C4-2B (cell line): ENCODE measurements around the gene TMEM132D.
"Not testable (repeated sequence)": the region's sequence is repeated elsewhere in the genome, so short reads cannot be mapped to it uniquely, and the experiment has no call there.

ENCODE experiments used
- H3K27ac ChIP-seq: fragments of 450-650 bp; 2 replicates; pipeline ENCODE4 v1.5.1; 2017
- ZFX ChIP-seq: fragments of 450-650 bp; IDR thresholded peaks from 2 replicates; pipeline ENCODE4 v1.6.1; 2017
- TF ChIP-seq, protein P1 (sequence below): fragments of 450-650 bp; conservative IDR thresholded peaks from 2 replicates; pipeline ENCODE4 v1.5.1; 2017; ENCODE audit warnings: mild to moderate bottlenecking

Gene TMEM132D

DNA sequence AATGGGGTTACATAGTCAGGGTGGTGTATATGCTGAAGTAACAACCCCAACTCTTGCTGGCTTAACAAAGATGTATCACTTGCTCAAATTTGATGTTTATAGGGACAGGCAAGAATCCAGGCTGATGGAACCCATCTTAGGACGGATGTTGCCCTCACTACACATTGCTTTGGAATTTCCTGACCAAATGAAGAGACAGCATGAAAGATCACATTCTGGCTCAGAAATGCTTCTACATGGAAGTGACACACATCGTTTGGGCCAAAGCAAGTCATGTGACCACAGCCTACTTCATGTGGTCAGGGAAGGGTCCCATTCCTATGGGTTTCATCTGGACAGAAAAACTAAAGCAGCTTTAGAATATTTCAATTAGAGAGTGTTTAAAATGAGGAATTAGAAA, 345.8 kb downstream of the TMEM132D start:
- TF ChIP-seq, protein P1, sequence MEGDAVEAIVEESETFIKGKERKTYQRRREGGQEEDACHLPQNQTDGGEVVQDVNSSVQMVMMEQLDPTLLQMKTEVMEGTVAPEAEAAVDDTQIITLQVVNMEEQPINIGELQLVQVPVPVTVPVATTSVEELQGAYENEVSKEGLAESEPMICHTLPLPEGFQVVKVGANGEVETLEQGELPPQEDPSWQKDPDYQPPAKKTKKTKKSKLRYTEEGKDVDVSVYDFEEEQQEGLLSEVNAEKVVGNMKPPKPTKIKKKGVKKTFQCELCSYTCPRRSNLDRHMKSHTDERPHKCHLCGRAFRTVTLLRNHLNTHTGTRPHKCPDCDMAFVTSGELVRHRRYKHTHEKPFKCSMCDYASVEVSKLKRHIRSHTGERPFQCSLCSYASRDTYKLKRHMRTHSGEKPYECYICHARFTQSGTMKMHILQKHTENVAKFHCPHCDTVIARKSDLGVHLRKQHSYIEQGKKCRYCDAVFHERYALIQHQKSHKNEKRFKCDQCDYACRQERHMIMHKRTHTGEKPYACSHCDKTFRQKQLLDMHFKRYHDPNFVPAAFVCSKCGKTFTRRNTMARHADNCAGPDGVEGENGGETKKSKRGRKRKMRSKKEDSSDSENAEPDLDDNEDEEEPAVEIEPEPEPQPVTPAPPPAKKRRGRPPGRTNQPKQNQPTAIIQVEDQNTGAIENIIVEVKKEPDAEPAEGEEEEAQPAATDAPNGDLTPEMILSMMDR, result no peak
- TF ChIP-seq ZFX, result no peak
- no peak overlapping the region for H3K27ac ChIP-seq

DNA sequence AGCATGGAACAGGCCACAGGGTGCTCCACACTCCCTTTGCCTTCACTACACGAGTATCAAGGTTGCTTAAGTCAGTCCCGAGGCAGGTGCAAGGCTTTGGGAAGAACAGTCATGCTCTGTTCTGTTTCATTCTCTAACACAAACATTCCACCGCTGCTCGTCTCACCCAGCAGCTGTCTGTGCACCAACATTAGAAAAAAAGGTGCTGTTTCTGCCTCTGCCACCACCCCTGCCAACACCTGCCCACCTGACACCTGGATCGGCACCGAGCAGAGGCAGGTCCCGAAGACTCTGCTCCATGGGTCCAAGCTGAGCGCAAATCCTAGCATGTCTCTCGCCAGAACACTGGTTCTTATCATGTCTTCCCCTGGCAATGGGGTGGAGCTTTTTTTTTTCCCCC, 347.7 kb downstream of the TMEM132D start:
- no peak overlapping the region for H3K27ac ChIP-seq
- TF ChIP-seq, protein P1, result no peak
- TF ChIP-seq ZFX, result no peak

DNA sequence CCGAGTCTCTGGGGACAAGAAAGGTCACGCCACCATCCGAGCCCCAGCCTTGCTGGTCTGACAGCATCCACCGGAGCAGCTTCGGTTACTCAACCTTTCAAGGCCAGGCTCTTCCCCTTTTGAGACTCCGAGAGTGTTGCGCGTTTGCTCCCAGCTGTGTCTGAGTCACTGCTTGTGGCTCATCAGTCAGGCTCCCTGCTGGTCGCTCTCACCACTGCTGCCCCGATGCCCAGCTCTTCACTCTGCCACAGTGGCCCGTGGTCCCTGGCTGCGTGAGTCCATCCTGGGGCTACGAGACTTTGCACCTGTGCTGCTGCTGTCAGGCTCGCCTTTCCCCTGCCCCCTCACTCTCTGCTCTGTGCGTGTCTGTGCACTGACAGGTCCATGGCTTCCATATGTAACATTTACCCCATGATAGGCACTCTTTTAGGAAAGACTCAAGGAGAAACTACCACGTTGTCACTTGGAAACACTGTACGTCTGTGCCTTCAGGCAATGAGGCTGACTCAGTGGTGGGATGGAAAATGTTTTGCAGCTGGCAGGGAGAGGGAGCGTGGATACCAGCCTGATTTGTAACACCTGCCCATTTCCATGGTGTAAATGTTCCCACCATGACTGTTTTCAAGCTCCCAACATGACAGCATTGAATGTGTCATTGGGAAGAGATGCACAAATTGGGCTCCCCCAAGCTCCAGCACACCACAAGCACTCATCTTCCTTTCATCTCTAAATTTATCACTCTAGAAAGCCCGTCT, 350.7 kb downstream of the TMEM132D start:
- TF ChIP-seq ZFX, result no peak
- TF ChIP-seq, protein P1, result no peak

DNA sequence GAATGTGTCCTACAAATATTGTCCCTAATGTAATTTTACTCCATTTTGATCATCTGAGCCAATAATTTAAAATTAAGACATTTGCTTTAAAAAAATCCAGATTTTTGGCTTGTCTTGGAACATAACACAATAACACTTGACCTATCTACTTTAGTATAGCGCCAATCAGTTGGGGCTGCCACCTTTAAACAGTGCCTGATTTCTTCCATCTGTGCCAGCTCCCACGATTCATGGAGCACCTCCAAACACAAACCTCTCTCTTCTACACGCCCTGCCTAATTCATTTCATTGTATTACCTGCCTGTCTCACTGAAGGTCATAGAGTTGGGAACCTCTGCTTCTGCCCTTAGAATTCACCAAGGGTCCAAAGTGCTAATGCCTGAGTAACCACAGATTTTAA, 352.4 kb downstream of the TMEM132D start:
- H3K27ac ChIP-seq, result no peak overlapping the region
- no peak for TF ChIP-seq ZFX
- TF ChIP-seq, protein P1, result no peak

More for the DNA sequence above, 350.7 kb downstream of the TMEM132D start:
- no peak overlapping the region for H3K27ac ChIP-seq

DNA sequence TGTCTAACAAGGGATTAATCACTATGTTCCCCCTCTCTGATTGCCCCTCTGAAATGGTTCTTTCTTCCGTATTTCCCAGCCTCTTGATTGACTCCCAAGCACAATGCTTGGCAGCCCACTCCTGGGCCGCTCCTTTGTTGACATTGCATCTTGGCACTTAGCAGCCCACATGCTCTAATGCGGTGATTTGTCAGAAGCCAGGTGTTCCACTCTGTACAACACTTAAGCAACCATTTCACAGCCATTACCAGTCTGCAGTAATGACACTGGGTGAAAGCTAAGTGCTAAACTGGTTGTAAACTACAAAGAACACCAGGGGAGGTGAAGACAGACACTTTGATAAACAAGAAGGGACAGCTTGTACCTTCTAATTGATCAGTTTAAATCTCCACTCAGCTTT, 353.5 kb downstream of the TMEM132D start:
- no peak overlapping the region for H3K27ac ChIP-seq
- no peak for TF ChIP-seq ZFX
- TF ChIP-seq, protein P1, result no peak

DNA sequence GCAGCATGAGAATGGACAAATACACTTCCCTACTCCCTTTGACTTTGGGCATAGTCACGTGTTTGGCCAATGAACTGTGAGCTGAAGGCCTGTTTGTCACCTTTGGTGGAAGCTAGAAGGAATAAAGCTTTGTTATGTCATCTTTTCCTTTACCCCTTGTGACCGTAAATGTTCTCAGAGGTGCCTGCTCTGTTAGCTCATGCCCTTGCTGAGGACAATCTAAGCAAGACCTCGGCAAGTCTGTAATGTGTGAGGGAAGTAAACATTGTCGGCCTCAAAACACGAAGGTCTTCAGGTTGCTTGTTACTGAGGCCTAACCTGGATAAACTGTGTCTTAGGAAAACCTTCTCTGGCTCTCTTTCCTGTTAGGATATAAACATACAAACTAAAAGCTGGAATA, 354.2 kb downstream of the TMEM132D start:
- TF ChIP-seq ZFX, result no peak
- TF ChIP-seq, protein P1, result no peak
- no peak overlapping the region for H3K27ac ChIP-seq

DNA sequence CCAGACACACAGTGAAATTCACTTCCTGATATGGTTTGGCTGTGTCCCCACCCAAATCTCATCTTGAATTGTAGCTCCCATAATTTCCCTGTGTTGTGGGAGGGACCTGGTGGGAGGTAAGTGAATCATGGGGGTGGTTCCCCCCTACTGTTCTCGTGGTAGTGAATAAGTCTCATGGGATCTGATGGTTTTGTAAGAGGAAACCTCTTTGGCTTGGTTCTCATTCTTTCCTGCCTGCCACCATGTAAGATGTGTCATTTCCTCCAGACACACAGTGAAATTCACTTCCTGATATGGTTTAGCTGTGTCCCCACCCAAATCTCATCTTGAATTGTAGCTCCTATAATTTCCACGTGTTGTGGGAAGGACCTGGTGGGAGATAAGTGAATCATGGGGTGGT, 354.8 kb downstream of the TMEM132D start:
- H3K27ac ChIP-seq, result not testable (repeated sequence)

DNA sequence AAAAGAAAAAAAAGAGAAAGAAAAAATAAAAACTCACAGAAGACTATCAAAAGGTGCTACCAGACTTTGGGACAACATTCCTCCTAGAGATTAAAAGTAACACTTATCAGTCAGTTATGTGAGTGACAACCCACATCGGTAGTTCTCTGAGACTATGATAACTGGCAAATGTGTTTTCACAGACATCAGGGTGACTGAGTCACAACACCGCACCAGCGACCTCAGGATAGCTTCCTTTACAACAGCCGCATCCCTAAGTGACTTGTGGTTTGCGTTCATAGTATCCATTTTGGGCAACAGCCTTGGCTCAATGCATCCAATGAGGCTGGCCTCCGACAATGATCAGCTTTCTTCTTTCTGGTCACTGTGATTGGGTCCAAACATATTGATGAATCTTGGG, 359.1 kb downstream of the TMEM132D start:
- no peak overlapping the region for H3K27ac ChIP-seq
- no peak for TF ChIP-seq ZFX
- TF ChIP-seq, protein P1, result no peak
